HG03432 (cell line): Measurements from ENCODE around the gene CRYAA.

ENCODE experiments used
- ATAC-seq: cut with Tn5 transposase; IDR thresholded peaks from one replicate; pipeline ENCODE4 v1.9.1; 2021; ENCODE audit warnings: mild to moderate bottlenecking, moderate library complexity; ENCODE audit not compliant: unreplicated experiment

The CRYAA gene

DNA sequence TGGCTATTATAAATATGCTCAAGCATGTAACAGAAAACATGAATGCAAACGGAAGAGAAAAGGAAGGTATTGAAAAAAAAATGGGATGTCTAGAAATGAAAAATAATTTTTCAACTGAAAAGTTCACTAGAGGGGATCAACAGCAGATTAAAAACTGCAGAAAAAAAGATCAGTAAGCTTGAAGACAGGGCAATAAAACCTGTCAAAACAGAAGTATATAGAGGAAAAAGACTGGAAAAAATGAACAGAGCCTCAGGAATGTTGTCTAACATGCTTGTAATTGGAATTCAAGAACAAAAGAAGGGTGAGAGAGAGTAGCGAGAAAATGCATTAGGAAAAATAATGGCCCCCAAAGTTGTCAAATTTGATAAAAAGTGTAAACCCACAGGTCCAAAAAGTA lies 29.6 kb downstream of the CRYAA start:
- no peak for ATAC-seq

DNA sequence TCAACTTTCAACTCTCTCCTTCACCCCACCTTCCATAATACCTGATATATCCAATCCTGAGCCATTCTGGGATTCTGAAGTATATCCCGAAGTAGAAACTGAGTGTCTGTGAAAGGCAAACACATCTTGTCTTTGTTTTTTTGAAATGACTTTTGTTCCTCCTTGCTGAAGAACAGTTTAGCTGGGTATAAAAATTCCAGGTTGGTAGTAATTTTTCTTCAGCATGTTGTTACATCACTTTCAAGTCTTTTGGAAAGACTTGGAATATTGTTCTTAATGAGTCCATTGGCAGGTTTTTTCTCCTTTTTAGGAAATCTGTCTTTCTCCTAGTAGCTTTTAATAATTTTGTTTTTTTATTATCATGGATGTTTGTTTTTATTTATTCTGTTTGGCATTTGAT lies 32.7 kb downstream of the CRYAA start:
- no peak for ATAC-seq

DNA sequence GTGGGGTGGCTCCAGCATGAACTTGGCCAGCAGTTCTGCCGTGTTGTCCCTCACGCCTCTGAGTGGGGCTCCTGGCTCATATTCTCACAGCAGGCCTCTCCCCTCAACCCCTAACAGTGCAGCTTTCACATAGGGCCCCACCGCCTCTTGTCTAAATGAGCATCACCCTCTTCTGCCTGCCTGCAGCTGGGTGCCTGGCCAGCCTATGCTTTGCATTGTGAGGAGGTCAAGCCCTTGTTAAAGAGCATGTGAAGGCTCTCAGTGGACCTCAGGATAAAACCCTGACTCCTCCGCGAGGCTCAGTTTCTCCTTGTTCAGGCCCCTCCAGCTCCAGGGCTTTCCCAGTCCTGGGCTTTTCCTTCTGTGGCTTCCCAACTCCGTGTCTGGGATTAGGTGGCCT lies 34.8 kb downstream of the CRYAA start:
- no peak for ATAC-seq

DNA sequence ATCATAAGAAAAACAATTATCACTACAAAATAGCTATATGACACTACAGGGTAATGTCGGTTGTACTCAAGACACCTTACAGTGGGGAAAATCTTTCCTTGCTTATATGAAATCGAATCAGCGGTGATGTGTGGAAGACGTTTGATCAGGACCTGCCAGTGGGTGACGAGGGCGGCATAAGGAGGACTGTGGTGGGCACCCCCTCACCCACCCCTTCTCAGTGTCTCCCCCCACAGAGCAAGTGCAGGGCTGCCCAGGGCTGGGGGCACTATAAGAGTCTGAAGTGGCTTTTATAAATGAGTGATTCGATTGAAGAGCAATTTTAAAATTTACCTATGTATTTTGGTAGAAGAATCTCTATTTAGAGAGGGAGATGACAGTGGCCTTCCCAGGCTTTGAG lies 35.8 kb downstream of the CRYAA start:
- no peak for ATAC-seq

DNA sequence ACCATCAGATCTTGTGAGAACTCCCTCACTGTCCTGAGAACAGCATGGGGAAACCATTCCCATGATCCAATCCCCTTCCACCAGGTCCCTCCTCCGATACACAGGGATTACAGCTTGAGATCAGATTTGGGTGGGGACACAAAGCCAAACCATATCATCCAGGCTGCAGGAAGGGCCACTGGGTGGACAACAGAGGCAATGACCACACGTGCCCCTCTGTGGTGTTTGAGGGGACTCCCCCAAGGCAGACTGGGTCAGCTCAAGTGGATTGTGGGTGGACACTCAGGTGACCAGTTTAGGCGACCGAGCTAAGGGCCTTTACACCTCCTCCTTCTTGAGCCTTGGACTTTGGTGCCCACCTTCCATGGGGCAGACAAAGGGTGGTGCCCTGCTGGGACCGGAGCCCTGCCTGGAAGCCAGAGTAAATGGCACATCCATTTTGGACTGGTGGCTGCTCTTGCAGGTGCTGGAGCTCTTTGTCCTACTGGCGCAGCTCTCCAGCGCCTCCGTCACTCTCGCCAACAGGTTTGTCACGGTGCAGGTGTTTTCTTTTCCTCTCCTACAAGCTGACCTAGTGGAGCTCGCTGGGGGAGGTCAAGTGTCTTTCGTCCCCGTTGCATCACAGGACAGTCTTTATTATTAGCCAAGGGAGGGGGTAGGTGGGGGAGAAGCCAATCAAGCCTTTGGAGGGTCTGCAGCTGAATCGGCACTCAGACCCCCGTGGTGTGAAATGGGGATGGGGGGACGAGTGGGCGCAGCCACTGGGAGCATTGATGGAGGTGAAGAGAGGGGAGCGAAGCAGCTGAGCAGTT lies 37.6 kb downstream of the CRYAA start:
- no peak for ATAC-seq

DNA sequence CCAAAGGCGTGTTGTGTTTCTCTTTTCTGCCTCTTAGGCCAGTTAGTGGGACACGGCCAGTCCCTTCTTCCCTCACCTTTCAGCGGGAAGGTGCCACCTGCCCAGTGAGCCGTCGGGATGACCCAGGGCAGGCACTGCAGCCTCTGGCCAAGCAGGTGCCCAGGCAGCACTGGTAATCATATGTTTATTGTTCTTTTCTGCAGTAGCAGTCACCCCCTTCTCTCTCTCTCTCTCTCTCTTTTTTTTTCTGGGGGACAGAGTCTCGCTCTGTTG lies 38.2 kb downstream of the CRYAA start:
- no peak for ATAC-seq

DNA sequence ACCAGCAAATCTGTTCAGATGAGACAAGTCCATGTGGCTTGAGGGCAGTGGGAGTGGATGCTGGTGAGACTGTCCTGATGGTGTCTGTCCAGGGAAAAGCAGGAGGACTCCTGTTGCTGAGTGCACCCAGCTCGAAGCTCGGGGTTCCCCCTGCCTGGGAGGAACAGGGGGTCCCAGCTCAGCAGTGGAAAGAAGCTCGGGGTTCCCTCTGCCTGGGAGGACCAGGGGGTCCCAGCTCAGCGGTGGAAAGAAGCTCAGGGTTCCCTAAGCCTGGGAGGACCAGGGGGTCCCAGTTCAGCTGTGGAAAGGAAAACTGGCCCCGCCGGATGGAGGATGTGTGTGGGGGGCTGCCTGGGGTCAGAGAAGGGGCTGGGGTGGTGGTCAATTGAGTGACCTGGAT lies 39.1 kb downstream of the CRYAA start:
- no peak for ATAC-seq

DNA sequence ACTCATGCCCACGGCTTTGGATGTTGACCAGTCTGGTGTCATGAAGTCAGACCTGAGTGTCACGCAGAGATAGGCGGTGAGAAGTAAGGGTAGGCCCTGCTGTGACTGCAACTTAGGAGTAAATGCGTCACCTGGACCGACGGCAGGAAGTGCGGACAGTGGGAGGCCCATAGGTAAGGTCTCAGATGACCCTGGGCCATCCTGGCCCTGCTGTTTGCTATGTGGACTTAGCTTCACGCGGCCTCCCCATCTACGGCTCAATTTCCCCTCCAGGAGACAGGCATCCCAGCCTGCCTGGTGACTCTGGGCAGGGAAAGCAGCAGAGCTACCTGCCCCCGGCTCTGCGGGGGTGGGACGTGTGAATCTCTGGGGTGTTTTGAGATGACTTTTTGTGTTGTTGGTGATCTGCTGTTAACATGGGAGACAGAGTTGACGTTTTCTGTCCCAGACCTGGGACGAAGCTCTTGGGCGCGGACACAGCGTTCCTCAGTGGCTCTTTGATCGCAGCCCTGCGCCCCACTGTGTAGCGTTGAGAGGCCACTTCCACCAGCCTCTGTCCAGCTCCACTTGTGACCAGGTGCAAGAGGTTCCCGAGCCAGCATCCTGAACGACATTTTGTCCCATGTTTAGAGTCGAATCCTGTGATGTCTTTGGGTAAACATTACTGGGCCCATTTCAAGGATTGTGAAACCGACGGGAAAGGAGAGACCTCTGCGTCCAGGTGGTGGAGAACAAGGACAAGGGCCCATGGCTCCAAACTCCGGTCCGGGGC lies 39.9 kb downstream of the CRYAA start:
- ATAC-seq = no peak

DNA sequence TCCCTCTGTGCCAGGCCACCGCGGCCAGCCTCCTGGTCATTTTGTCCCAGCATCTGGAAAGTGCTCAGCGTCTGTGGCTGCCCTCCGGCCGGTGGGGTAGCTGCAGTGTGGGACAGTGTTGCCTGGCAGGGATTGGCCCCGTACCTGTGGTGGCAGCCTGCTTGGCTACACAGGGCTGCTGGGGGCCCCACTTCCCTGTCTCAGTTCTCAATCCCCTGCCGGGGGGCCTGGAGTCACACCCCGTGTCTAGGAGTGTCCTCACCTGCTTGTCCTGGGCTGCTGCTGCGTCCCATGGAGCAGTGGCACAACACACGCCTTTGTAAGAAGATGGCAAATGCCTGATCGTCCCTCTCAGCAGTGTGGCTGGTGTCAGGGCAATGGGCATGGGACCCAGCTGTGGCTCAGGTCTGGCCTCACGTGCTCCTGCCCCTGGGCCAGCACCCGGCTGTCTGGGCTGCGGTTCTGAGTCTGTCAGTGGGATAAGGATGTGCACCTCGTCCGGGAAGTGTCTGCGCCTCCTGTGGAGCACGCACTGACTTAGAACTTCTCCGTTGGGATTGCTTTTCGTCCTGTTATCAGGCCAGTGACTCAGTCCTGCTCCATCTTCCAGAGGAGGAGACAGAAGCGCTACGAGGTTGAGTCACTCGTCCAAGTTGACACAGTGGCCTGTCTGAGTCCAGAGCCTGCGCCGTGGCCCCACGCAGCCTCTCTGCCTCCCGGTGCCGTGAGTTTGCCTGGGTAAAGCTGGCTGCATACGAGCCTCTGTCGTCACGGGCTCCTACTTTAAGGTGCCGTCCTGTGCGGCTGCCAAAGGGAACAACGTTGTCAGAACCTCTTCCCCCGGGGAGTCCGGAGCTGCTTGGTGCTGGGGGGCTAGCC lies 41.0 kb downstream of the CRYAA start:
- ATAC-seq = no peak

DNA sequence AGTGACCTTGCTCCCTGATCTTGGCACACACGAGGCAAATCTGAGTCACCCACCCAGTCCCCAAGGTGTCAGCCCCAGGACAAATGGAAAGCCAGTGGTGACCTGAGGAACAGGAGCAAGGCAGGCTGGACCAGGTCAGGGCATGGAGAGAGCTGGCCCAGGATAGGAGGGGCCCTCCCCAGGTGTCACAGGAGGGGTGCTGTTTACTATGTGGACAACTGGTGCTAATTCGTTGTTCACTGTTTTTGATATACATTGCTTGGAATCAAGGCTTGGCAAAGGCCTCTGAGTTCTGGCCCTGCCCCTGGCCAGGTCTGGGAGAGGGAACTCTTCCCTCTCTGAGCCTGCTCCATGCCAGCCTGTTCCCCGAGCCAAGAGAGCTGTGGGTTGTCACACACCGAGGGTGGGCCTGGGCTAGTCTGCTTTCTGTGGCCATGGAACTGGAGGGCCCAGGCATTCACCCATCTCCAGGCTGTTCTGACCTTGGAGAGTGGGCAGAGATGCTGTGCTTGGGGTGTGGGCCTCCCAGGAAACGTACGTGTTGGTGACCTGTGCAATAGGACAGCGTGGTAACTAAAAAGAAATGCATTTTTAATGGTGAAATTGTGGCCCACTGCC lies 41.8 kb downstream of the CRYAA start:
- ATAC-seq = no peak

DNA sequence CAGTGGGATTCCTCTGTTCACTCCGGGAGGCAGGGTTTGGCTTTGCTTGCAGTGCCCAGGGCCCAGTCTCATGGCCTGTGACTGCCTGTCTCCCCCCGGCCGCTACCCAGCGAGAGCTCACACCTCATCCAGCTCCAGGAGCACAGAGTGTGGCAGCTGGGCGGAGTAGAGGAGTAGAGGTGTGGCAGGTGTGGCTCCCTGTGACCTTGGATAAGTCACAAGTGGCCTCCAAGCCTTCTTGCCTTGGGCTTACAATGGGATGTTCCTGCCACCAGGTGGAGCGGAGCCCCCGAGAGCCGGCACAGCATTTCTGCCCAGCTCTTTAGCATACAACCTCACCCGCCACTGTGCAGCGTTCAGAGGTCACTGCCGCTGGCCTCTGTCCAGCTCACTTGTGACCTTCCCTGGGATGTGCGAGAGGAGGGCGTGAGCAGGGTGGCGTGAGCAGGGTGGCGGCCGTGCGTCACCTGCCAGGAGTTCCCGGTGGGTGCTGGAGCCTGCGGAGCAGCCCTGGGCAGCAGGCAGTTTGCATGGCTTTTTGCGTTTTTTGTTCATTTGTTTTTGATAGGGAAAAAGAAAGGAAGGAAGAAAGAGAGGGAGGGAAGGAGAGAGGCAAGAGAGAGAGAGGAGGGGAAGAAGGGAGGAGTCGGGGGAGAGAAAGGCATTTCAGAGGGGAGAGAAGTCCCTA lies 42.4 kb downstream of the CRYAA start:
- no peak for ATAC-seq

DNA sequence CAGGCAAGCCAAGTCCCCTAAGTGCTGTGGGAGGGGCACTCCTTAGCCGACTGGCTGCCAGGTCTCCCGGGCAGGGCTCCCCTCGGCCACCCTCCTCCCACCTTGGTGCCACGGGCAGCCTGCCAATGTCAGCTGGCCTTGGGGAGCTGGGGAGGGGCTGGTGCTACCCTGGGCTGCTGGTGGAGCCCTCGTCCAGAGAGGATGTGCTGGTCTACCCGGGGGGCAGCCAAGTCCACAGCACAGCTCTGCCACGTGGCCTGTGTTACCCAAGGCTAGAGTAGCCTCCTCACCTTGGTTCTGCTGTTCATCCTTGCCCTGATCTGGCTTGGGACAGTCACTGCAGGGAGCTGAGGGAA lies 42.9 kb downstream of the CRYAA start:
- ATAC-seq = no peak
